ENCODE results near the gene NECTIN1.

NECTIN1 gene, protein sequence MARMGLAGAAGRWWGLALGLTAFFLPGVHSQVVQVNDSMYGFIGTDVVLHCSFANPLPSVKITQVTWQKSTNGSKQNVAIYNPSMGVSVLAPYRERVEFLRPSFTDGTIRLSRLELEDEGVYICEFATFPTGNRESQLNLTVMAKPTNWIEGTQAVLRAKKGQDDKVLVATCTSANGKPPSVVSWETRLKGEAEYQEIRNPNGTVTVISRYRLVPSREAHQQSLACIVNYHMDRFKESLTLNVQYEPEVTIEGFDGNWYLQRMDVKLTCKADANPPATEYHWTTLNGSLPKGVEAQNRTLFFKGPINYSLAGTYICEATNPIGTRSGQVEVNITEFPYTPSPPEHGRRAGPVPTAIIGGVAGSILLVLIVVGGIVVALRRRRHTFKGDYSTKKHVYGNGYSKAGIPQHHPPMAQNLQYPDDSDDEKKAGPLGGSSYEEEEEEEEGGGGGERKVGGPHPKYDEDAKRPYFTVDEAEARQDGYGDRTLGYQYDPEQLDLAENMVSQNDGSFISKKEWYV

DNA sequence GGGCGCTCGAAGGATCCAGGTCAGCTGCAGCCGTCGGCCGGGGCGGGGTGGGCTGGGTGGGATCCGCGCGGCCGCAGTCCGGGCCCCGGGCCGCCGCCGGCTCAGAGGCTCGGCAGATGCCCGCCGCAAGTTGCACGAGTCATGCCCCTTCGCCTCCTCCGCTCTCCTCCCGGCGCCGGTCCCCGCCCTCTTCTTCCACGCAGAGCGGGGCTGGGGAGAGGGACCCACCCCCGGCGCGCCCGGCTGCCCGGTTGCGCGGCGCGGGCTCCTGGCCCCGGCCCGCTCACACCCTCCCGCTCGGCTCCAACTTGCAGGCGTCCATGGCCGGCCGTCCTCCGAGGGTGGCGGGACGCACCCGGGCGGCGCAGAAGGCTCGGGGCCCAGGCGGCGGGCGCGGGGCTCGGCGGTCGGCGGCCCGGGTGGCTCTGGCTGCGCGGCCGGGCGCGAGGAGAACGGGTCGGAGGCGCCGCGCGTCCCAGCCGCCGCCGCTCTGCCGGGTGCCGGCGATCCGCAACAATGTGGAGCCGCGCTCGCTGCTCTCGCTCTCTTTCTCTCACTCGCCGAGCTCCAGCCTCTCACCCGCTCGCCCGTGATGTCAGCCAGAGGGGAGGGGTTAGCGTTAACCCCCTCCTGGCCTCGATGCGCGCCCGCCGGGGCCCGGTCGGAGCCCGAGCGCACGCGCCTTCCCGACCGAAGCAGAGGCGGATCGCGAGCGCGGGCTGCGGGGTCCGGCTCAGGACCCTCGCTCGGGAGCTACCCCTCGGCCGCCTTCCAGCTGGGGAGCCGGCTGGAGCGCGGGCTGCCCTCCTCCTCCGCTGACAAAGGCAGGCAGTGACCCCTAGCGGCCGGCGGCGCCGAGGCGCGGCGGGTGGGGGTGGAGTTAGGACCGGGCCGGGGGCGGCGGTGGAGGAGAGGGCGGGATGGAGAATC lies at the start of gene NECTIN1:
Gene NECTIN1 (minus strand): TSS at position 550 of the 930 bp plus-strand sequence. CDS start 647 bp downstream, outside the sequence.
- DNase-seq (ENCODE audit: low read depth in 3 of 3), result peak; percentile 69 to 86 (median 75)

DNA sequence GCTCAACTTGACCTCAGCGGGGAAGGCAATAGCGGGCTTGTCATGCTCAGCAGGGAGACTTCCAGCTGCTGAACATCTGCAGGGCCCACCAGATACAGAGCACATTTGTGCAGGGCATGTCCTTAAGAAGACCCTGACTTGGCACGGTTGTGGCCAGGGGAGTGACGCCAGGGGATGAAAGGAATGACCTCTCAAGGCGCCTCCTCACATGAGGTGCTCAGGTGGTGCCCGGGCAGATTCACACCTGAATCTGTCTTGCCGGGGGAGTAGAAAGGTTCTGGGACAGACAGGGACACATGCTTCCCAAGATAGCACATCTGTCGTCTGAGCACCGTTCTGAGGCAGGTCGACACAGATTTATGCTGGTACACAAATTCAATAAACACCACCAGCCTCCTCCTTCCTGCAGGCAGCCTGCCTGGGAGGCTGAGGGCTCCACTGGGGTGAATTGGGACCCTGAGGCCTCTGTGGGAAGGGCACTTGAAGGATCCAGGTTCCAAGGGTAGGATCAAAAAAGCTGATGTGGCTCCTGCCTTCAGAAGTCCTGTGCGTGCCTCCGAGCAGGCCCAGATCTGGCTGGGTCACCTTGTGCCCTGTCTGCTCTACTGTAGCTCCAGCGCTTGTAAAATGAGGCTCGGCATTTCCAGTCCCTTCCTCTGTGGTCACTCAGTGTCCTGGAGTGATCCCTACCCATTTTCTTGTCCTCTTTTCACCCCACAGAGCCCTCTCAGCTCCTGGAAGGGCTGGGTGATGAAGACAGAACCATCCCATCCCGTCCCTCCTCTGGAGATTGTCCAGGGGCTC lies 49.6 kb upstream of the NECTIN1 start:
- no peak for DNase-seq (ENCODE audit: low read depth in 3 of 3)

DNA sequence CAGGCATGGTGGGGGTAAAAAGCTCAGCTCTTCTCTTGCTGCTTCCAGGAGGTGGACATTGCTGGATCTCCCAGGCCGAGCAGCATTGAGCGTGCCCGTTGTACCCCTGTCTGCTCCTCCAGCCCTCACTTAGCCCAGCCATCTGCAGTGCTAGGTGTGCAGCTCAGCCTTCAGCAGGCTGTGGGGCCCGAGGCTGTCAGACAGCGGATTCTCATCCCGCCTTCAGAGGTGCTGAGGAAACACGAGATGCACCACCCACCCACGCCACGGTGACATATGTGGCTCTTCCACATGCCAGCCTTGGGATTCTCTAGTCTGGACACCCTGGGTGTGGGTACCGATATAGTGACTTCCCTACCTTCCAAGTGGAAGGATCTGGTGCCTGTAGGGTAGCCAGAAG lies 48.9 kb upstream of the NECTIN1 start:
- no peak for DNase-seq (ENCODE audit: low read depth in 3 of 3)

DNA sequence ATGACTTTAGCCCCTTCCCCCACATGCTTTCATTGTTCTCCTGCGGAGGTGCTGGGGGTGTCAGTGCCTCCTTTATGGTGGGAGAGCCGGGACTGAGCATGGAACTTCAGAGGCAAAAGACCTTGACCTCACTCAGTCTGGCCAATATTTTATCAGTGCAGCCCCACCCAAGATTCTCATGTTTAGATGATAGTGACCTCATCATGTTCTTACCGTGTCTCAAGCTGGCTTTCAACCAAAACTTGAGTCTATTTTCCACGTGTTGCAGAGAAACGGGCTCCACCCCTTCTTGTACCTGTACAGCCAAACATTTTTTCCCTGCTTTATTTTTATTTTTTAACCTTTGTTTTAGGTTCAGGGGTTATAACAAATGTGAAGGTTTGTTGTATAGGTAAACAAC lies 47.7 kb upstream of the NECTIN1 start:
- DNase-seq (ENCODE audit: low read depth in 3 of 3), result no peak

DNA sequence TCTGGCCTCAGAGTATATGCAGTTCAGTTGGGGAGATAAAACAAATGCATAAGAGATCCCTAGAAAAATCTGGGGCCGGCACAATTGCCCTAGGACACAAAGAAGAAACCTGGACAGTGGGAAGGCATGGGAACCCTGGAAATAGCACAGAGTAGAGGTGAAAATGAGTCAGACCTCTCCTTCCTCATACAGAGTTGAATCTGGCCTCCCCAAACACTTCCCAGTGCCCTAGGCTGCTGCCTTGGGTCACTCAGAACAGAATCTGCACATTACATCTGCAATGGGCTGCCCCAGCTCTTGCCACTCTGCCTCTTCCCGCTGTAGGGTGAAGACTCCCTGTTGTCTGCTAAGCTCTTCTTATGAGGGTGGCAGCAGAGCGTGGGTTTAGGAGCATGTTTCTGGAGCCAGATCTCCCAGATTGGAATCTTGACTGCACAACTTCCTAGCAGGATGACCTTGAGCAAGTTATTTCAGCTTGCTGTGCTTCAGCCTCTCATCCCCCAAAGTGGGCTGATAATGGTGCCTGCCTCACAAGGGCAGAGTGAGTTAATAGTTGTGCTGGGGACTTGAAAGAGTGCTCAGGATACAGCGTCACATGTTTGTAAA lies 47.1 kb upstream of the NECTIN1 start:
- DNase-seq (ENCODE audit: low read depth in 3 of 3), result no peak

DNA sequence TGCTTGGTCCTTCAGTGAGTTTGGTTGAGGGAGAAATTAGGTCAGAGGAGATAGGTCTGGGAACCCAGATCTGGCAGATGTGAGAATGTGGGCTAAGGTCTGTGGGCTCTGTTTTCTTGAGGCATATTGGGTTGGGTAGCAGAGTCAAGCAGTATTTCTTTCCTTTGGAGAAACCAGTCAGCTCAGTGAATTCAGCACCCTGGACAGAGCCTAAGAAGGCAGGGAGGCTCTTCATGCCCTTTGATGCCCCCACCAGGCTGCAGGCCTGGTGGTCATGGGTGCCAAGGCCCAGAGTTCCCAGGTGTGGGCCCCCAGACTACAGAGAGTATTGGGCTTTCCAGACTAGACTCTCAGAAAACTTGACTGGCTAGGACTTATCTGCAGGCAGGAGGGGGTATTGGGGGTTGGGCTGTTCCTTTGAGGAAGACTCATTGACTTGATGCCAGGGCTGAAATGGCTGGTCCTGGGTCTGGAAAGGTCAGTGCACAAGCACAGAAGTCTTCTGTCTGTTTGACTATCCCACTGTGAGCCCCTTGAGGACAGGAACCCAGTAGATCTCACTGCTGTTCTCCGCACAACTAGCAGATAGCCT lies 45.3 kb upstream of the NECTIN1 start:
- DNase-seq (ENCODE audit: low read depth in 3 of 3), result no peak

DNA sequence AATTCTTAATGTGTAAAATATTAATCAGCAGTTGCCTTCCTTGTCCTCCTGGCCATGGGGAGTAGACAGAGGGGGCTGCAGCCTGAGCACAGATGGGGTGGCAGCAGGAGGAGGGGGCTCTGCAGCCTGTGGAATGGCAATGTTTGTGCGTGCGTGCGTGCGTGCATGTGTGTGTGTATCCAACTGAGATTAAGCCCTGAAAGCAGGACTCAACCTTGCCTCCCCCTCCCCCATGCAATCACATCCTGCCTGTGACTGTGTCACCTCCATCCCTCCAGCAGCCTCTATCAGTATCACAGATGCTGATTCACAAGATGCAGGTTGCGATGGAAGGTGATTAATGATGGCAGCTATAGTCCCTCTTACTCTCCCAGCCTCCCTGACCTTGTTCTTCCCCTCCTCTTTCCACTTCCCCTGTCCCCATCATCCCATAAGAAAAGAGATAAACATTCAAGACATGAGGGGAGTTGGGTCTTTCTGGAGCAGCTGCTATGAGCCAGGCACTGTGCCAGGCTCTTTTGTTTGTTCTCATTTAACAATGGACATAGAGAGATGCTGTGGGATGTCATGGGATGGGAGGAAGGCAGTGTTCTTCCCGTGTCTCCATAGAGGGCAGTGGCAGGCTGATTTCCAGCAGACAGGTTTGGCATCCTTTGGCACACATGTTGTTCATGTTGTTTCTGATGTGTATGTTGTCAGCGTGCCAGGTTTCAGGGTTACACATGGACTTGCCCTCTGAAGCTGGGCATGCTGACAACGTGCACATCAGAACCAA lies 43.8 kb upstream of the NECTIN1 start:
- no peak for DNase-seq (ENCODE audit: low read depth in 3 of 3)

DNA sequence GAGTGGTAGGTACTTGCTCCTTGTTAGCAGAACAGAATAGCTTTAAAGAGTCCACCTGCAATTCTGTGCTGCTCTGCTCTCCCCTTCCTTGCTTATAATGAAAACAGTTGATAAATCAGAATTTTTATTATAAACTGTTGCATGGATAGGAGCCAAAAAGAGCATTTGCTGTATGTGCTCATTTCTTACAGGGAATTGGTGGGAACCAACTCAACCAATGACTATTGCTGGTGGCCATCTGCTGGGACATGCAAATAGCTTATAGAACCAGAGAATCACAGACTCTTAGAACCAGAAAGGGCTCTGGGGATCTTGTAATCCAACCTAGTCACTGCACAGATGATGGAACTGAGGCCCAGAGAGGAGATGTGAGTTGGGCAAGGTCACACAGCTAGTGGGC lies 43.1 kb upstream of the NECTIN1 start:
- DNase-seq (ENCODE audit: low read depth in 3 of 3), result no peak

DNA sequence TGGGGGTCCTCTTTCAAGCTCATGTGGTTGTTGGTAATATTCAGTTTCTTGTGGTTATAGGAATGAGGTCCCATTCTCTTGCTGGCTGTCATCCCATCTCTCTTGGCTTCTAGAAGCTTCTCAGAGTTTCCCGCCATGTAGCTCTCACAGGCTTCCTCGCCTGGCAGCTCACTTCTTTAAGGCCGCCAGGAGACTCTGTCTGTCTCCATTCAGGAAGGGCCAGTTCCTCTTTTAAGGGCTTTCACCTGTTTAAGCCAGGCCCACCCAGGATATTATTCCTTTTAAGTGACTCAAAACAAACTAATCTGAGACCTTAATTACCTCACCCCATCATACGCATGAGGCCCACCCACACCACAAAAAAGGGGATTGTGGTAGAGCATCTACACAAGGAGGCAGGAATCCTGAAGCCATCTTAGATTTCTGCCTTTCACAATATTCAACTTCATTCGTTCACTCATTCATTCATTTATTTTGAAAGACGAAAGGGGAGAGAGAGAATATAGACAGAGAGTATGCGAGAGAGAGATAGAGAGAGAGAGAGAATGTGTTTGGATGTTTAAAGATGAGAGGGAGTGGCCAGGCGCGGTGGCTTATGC lies 42.3 kb upstream of the NECTIN1 start:
- no peak for DNase-seq (ENCODE audit: low read depth in 3 of 3)

DNA sequence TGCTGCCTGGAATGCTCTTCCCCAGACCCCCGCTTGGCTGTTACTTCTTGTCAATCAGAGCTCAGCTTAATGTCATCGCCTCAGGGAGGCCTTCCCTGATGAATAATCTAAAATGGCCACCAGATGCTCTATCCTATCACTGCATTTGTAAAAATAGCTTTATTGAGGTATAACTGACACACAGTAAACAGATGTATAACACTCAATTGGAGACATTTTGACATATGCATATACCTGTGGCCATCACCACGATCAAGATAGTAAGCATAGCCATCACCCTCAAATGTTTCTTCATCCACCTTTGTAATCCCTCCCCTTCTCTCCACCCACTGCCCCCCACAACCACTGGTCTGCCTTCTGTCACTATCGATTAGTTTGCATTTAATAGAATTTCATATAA lies 36.6 kb upstream of the NECTIN1 start:
- DNase-seq (ENCODE audit: low read depth in 3 of 3), result no peak

DNA sequence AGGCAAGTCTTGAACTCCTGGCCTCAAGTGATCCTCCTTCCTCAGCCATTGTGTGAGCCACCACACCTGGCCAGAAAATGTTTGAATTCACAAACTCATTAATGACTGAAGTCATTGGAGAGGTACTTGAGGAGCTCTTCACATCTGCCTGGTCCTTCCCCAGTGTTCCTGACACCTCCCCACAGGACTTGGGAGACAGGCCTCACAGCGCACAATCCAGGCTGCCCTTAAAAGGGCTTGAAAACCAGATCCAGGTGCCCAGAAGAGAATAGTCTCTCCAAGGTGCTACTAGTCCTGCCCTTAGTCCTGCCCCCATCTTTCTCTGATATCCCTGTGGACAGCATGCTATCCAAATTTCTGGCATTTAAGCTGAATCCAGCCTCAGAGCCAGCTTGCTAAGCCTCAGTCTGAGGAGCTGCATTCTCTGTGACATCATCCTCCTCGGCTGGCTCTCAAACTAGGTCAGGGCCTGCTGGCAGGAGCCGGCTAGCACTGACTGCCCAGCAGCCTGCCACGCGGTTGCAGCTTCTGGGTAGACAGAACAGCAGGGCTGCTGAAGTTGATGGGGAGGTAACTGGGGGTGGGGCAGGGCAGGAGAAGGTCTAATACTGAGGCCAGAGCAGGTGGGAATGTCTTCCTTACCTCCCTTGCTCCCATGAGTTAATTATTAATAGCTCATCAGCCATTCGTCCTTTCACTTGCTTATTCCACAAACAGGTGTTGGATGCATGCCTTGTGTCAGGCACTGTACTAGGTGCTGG lies 35.3 kb upstream of the NECTIN1 start:
- DNase-seq (ENCODE audit: low read depth in 3 of 3), result no peak

DNA sequence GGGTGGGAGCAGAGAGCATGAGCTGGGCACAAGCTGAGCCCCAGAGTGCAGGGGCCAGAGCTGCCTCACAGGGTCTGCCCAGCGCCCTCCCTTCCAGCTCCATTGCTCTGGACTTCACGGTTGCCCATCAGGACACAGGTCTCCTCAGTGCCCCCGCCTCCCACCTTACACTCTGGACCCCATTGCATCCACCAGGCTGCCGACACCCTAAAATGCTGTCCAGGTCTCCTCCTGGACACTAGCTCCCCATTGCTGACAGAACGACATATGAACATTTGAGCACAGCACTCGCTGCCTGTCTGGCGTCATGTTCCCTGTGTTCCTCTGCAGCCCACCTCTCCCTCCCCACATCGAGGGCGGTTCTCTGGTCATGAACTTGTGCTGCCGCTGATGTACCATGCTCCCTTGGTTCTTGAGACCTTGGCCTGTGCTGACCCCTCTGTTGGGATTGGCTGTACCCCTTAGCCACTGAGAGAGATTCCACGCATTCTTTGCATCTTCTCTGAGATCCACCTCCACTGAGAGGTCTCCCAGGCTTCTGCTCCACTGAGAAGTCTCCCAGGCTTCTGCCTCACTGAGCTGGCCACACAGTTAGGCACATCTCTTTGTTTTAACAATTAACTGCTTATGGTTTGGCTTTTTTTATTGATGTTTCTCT lies 34.2 kb upstream of the NECTIN1 start:
- DNase-seq (ENCODE audit: low read depth in 3 of 3), result no peak

DNA sequence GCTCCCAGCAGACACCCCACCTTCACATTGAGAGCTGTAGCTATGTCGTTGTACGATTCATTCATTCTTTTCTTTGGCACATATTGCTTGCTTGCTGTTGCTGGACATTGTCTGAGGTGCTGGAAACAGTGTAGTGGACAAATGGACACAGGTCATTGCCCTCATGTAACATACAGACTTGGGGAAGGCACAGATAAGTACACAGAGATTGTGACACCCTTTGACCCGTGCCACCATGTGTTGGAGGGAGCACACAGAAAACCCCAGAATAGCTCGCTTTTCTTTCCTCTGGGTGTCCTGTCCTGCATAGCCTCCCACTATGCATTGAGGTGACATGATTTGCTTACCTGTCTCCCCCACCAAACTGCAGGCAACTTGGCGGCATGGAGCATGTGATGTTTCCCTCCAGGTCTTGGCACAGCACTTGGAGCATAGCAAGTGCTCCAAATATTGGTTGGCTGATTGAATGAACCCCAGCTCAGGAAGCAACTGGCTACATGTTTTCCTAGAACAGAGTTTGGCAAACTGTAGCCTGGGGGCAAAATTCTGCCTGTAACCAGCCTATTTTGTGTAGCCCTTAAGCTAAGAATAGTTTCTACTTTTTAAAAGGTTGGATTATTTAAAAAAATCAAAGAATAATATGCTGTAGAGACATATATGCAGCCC lies 30.9 kb upstream of the NECTIN1 start:
- no peak for DNase-seq (ENCODE audit: low read depth in 3 of 3)

DNA sequence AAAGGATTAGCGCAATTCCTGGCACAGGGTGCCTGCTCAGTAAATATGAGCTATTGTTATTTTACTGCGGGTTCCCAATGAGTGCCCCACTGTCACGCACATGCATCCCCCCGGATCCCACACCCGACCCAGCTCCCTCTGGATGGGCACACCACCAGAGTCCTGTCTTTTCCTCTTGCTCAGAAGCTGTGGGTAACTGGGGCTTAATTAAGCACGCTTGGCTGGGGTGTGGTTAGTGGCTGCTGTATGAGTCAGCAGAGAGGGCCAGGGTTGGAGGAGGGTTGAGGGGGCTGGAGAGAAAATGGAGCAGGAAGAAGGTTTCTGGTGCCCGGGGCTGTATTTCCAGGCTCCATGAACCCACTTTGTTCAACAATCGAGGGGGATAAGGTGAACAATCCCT lies 30.3 kb upstream of the NECTIN1 start:
- no peak for DNase-seq (ENCODE audit: low read depth in 3 of 3)

DNA sequence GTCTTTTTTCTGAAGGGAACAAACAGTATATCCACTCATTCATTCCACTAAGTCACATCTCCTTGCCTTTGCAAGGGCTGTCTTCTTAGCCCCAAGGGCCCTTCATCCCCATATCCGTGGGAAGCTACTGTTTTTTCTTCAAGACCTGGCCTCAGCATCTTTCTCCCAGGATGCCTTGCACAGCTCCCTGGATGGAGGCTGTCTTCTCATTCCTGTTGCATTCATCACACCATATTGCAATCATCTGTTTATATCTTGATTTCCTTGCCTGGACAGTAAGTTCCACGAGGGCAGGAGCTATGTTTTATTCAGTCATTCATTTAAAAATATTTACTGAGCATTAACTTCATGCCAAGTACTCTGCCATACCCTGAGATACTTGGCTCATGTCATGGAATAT lies 29.3 kb upstream of the NECTIN1 start:
- DNase-seq (ENCODE audit: low read depth in 3 of 3), result no peak

DNA sequence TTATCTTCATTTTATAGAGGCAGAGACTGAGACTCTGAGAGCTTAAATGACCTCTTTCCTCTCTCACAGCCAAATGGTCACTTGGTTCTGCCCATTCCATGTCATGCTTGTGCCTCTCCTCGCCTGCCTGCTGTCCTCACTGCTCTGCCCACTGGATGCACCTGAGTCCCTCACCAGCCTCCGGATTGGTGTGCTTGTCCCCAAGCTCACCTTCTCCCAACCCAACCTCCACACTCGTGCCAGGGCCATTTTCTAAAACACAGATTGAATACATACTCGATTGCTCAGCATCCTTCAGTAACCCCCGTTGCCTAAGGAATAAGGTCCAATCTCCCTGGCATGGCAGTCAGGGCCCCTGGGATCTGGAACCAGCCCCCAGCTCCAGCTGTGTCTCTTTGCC lies 28.4 kb upstream of the NECTIN1 start:
- no peak for DNase-seq (ENCODE audit: low read depth in 3 of 3)

DNA sequence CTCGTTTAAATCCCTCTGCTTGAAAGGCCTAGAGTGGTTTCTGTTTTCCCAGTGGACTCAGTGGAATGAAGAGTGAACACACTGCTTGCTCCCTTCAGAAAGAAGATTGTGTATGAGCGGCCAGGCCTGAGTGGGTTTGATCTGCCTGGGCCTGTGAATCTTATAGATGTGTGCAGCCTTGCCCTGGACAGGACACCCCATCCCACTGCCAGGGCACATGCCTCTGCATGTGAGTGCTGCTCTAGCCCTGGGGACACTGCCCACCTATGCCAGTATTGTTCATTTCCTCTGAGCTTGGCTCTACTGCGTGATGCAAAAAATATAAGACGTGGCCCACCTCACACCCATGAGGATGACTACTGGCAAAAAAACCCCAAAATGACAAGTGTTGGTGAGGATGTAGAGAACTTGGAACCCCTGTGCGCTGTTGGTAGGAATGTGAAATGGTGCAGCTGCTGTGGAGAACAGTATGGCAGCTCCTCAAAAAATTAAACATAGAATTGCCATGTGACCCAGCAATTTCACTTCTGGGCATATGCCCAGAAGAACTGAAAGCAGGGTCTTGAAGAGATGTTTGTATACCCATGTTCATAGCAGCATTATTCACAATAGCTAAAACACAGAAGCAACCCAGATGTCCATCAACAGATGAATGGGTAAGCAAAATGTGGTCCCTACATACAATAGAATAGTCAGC lies 27.3 kb upstream of the NECTIN1 start:
- DNase-seq (ENCODE audit: low read depth in 3 of 3), result no peak
